ENCODE measurements around the gene ADAMTS12.

ADAMTS12 gene

DNA sequence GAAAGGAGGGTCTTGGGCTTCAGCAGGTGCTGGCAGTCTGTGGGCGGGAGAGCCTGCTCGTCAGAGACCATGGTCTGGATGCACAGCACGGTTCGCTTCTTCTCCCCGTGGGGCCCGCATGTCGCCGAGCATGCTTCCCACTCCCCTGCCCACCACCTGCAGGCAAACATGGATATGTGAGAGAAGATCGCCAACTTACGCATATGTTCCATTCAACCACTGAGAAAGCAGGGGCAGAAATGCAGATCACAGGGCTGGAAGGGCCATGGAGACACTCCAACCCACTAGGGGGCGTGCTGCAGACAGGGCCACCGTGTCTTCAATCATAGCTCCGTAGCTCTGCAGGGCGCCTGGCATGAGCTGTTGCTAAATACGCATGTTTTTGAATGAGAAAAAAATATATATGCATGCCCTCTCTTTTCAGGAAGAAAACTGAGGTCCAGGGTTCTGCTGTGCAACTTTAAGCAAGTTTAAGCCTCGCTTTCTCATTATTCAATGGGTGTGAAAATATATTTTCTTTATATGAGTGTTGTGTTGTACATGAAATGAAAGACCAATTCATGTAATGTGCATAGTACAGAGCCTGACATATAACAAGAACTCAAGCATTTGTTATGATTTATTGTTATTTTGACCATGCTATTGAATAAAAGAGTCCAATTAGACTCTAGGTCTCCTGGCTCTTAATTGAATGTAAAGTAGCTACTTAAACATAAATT, 303.0 kb downstream of the ADAMTS12 start:
- TF ChIP-seq CTCF (IDR thresholded peaks at IDR 0.05) = peak; percentile 80

DNA sequence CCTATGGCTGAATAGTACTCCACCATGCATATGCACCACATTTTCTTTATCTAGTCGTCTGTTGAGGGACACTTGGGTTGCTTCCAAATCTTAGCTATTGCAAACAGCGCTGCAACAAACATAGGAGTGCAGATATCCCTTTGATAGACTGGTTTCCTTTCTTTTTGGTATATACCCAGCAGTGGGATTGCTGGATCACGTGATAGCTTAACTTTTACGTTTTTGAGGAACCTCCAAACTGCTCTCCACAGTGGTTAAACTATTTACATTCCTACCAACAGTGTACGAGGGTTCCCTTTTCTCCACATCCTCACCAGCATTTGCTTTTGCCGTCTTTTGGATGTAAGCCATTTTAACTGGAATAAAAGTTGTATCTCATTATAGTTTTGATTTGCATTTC, 308.5 kb downstream of the ADAMTS12 start:
- no peak for TF ChIP-seq CTCF (IDR thresholded peaks at IDR 0.05)

DNA sequence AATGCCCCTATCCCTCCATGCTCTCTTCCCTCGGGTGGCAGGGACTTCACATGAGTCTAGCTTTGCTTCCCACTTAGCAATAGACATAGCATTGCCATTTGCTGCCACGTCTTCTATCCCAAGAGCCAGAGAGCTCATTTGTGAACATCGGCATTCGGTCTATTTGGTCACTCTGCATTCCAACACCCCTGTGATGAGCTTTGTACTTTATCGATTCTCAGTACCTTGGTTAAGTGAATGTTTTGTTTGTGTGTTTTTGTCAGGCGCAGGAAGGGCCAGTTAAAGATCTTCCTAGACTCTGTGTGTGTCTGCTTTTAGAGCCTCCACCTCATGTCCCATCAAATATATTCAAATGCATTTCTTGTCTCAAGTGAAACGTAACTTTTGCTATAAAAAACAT, 309.4 kb downstream of the ADAMTS12 start:
- no peak for TF ChIP-seq CTCF (IDR thresholded peaks at IDR 0.05)

GRCh38 chr5:33579789-33580188, 312.0 kb downstream of the ADAMTS12 start:
- TF ChIP-seq CTCF (IDR thresholded peaks at IDR 0.05) = no peak

DNA sequence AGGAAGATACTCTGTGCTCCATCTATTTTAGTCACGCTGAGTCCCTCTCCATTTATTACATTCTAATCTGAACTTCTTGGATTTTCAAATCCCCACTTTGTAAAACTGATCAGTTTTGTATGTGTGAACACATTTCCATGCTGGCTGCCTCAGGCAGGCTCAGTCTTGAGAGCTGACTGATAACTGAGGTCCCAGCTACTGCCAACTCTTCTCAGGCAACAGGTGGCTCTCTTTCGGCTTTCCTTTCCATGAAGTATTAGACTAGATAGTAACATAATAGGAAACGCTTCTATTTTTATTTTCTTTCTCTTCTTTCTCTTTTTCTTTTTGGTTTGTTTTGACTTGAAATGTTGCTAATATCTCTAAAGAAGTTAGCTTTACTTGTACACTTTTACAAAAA, 312.6 kb downstream of the ADAMTS12 start:
- TF ChIP-seq CTCF (IDR thresholded peaks at IDR 0.05) = no peak

DNA sequence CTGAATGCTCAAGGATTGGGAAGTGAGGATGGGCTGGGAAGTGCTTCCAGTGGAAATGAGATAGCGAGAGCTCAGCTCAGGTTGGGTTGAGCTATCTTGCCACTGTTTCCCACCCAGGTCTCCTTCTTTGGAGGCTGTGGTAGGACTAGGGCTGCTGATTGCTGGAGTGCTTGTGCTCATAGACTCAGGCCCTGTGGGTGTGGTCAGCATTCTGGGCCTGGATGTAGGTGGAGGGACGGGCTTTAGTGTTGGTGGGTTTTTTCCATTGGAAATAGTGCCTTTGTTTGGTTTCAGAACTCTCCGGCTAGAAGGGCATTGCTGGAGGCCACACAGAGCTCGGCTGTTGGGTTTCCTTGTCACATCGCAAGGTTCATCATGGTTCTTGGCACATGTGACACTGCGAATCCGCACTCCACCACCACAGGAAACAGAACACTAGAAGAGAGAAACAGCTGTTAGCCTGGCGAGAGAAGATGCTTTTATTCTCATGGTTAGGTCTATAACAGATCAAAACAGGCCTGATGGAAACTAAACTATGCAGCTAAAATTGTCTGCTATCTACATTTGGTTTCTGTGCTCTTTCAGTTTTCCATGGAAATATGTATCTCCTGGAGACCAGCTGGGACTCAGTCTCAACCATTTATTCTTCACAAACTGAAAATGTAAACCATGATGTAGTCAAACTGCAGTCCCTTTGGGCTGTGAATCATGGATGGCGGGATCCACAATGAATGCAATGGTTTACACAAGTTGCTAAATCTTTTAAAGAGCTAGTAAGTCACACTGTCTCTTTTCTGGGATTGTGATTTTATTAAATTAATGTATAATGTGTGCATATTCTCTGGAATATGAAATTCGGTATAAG, 314.8 kb downstream of the ADAMTS12 start:
- TF ChIP-seq CTCF (IDR thresholded peaks at IDR 0.05) = no peak

DNA sequence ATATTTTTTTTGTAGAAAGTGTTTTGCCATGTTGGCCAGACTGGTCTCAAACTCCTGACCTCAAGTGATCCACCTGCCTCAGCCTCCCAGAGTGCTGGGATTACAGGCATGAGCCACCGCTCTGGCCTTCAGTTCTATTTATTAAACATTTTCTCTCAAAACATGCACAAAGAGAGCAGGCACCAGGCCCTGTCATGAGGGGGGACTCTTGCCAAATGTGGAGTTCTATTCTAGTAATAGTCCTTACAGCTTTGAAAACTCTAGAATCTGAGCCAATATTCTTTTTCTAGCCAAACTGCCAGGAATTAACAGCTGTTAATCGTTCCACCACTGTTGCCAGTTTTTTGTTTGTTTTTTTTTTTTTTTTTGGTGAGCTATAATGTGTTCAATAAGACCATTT, 326.5 kb downstream of the ADAMTS12 start:
- TF ChIP-seq CTCF (IDR thresholded peaks at IDR 0.05) = no peak

Measured in LNCAP (cell line).